Melanocyte of skin (primary cell): ENCODE measurements around the gene UBE2L5. TPM values are rescaled to one million over a fixed set of nuclear protein-coding genes. Genes with fewer than 3 reads are reported as not detected.

ENCODE experiments used
- total RNA-seq, 2 donors: library from RNA; depleted of rRNA; stranded (reverse); fragments of >200 nt; gene quantifications; 2 replicates each; pipeline ENCODE4 v1.2.3, GENCODE V29; 2012

UBE2L5 gene
- not detected for total RNA-seq

DNA sequence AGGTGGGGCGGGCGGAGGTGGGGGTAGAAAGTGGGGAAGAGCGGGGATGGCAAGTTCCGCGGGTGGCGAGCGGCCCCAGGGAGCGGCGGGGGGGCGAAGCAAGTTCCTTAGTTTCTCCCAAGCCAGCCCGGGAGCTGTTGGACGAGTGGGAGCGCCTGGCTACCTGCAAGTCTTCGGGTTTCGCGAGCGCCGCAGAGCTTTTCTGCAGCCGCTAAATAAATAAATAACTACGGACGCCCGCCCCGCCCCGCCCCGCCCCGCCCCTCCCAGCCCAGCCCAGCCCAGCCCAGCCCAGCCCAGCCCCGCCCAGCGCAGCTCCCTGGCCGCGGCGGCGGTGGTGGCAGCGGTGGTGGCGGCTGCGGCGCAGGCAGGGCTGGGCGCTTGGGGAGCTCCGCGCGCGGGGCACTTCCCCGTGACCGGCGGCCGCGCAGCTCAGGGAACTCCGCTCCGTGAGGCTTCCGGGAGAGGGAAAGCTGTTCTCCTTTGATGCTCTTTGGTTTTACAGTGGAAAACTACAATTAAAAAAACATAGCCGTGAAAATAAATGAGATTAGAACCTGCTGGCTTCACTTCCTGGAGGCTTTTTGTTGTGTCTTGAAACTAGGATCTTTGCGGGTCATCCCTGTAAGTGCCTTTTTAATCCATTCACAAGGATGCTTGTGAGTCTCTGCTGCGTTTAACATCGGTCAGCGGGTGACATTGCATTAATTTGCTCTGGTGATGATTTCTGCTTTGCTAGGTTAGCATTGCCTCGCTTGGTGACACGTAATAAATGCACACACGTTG is at the start of gene UBE2L5:
UBE2L5 (plus strand) TSS at position 440 of the 786 bp plus-strand sequence. CDS start 5,498 bp downstream, outside the sequence.

DNA sequence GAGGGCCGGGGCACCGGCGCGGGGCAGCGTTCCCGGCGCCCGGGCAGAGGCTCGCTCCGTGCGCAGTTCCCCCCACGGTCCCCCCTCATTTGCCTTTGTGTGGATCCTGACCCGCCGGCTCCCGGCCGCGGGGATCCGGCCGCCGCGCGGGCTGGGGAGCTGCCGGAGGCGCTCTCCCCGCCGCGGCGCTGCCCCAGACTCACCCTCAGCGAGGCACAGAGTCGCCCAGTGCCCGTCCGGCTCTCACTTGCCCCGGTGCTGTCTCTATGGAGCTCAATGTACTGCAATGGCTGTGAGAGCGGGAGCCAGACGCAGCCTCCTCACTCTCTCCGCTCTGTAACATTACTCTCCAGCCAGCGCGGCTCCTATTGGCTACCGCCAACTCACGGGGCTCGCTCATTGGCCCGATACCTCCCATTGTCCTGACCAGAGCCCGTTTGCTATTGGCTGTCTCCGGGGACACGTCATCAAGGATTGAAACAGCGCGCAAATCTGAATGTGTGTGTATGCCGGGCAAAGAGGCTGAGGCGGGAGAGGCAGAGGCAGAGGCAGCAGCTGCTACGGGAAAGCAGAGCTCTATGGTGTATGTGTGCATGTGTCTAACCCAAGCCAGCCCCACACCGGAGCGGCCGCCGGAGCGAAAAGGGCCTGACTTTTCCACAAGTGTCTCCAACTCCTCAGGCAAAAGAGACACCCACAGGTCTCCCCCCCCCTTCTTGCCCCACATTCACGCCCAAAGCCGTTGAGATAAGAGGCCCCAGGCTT is 43.5 kb downstream of the UBE2L5 start, which contains the start of gene HMGB1:
HMGB1 (minus strand) TSS at position 344 of the 765 bp plus-strand sequence. CDS start 2,256 bp downstream, outside the sequence.

Other genes with a start within 250 kb of the UBE2L5 start
- 10 to 100 TPM; 16.5 to 17.0 TPM for gene KATNAL1, start 114.9 kb upstream of the UBE2L5 start, total RNA-seq
- gene HMGB1, start 43.4 kb downstream of the UBE2L5 start, total RNA-seq = 100 to 1,000 TPM in 1 of 2 donors, 10 to 100 TPM in 1; 74.3 to 115 TPM
- 10 to 100 TPM; 14.1 to 17.3 TPM for gene USPL1, start 195.4 kb downstream of the UBE2L5 start, total RNA-seq